Fibroblast of lung (primary cell): ENCODE measurements around the gene TRIM41.

Experiments
- EZH2 ChIP-seq: IDR thresholded peaks from 2 replicates; pipeline ENCODE4 v1.5.1; 2012; ENCODE audit warnings: low read length, control low read depth, mild to moderate bottlenecking; ENCODE audit errors: missing control alignments
- TF ChIP-seq, protein P1 (sequence below), 2 donors: IDR thresholded peaks in 1 of 2; conservative IDR thresholded peaks in 1 of 2; 1 replicate in 1 of 2; 2 replicates in 1 of 2; pipeline ENCODE4 v1.5.1; 2011 to 2012; ENCODE audit warnings: low read length in 2 of 2, control low read depth in 1 of 2, inconsistent platforms in 1 of 2, low read depth in 1 of 2, mild to moderate bottlenecking in 1 of 2

DNA sequence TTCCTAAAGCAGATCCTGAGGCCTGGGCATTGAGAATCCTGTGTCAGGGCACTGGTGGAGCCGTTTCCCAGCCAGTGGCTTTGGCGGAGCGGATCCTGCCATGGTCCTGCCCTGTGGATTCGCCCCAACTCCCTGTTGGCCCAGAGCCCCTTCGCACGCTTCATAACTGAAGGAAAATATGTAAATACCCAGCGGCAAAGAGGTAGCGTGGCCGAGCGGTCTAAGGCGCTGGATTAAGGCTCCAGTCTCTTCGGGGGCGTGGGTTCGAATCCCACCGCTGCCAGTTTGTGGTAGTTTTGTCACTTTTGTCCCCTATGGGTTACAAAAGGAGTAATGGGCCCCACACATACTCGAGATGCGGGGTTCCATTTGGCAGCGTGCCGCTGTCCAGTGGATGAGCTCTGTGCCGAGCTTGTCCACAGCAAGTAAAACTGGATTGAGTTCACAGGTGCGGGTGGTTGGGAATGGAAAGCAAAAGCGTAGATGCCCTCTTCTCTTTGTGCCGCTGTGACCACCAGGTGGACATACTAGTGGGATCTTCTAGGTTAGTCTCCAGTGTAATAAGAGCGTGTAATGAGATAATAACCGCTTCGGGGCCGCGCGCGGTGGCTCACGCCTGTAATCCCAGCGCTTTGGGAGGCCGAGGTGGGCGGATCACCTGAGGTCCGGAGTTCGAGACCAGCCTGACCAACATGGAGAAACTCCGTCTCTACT is 35.4 kb upstream of the TRIM41 start:
- TF ChIP-seq, protein P1, sequence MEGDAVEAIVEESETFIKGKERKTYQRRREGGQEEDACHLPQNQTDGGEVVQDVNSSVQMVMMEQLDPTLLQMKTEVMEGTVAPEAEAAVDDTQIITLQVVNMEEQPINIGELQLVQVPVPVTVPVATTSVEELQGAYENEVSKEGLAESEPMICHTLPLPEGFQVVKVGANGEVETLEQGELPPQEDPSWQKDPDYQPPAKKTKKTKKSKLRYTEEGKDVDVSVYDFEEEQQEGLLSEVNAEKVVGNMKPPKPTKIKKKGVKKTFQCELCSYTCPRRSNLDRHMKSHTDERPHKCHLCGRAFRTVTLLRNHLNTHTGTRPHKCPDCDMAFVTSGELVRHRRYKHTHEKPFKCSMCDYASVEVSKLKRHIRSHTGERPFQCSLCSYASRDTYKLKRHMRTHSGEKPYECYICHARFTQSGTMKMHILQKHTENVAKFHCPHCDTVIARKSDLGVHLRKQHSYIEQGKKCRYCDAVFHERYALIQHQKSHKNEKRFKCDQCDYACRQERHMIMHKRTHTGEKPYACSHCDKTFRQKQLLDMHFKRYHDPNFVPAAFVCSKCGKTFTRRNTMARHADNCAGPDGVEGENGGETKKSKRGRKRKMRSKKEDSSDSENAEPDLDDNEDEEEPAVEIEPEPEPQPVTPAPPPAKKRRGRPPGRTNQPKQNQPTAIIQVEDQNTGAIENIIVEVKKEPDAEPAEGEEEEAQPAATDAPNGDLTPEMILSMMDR (conservative IDR thresholded peaks at IDR 0.05 in 1 of 2, IDR thresholded peaks at IDR 0.05 in 1 of 2; ENCODE audit: low read depth in 1 of 2, low read length in 2 of 2): peak; percentile 7 to 33
- no peak for TF ChIP-seq EZH2
